K562 (cell line): ENCODE measurements around the gene KRTAP4-7.

Experiments used
- CTCF ChIP-seq, 3 experiments: IDR thresholded peaks in 2 of 3; conservative IDR thresholded peaks in 1 of 3; 2 replicates each; pipeline ENCODE4 v1.5.1; 2011 to 2012; ENCODE audit warnings: low read length in 3 of 3, mild to moderate bottlenecking in 3 of 3, control low read depth in 2 of 3, improper control_type of control experiment in 1 of 3, inconsistent platforms in 1 of 3, low read depth in 1 of 3, mixed read lengths in 1 of 3, moderate library complexity in 1 of 3; ENCODE audit not compliant: insufficient read depth in 2 of 3
- DPF2 ChIP-seq: fragments of 450-650 bp; IDR thresholded peaks from 2 replicates; pipeline ENCODE4 v1.6.1; 2016
- EP300 ChIP-seq: IDR thresholded peaks from 2 replicates; pipeline ENCODE4 v1.6.1; 2012; ENCODE audit warnings: low read length, improper control_type of control experiment
- GABPA ChIP-seq: fragments of 200-800 bp; sonication (Bioruptor generic); conservative IDR thresholded peaks from 2 replicates; pipeline ENCODE4 v1.6.1; 2016; ENCODE audit warnings: low read depth, missing genetic modification characterization, missing compliant biosample characterization
- KLF13 ChIP-seq: fragments of 450-650 bp; IDR thresholded peaks from 2 replicates; pipeline ENCODE4 v1.6.1; 2016; ENCODE audit warnings: missing genetic modification characterization, low read depth, mild to moderate bottlenecking, missing compliant biosample characterization, moderate library complexity, borderline replicate concordance
- POLR2A ChIP-seq: fragments of 450-650 bp; conservative IDR thresholded peaks from 2 replicates; pipeline ENCODE4 v1.6.1; 2016
- ZBTB26 ChIP-seq: fragments of 450-650 bp; formaldehyde crosslinking; IDR thresholded peaks from 2 replicates; pipeline ENCODE4 v1.4.0; 2022; ENCODE audit warnings: missing genetic modification characterization

GRCh38 chr17:41073676-41074075, 10.3 kb upstream of the KRTAP4-7 start:
- TF ChIP-seq POLR2A = no peak
- TF ChIP-seq CTCF (IDR thresholded peaks at IDR 0.05 in 2 of 3, conservative IDR thresholded peaks at IDR 0.05 in 1 of 3; ENCODE audit: insufficient read depth in 2 of 3, low read depth in 1 of 3, low read length in 3 of 3) = no peak
- no peak for TF ChIP-seq EP300
- TF ChIP-seq KLF13 (tag) = no peak
- TF ChIP-seq GABPA = no peak
- TF ChIP-seq DPF2 = no peak
- no peak for TF ChIP-seq ZBTB26 (CRISPR knock-in tag)
